Measurements from ENCODE around the gene DPP6.
A peak's percentile ranks its signal among the peaks of the same experiment; 100 is the strongest.

The DPP6 gene

GRCh38 chr7:154905146-154905545, 852.9 kb downstream of the DPP6 start:
- no peak for DNase-seq

GRCh38 chr7:154905615-154906014, 853.4 kb downstream of the DPP6 start:
- DNase-seq, result no peak

DNA sequence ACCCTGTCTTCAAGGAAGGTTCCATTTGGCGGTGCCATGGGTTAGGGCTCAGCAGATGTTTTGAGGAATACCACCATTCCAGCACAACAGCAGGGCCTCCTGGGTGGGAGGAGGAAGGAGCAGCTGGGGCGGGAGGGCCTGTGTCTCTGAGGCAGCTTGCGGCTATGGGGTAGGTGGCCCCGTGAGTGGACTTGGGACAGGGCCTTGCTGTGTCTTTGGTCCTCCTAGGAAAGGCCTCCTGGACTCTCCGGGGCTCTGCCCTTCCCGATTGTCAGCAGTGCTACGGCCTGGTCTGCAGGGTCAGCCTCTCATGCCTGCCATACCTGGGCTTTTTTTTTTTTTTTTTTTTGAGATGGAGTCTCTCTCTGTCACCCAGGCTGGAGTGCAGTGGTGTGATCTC, 854.0 kb downstream of the DPP6 start:
- DNase-seq, result no peak

- no peak for DNase-seq
These were observed 854.6 kb downstream of the DPP6 start for GRCh38 chr7:154906736-154907355.

GRCh38 chr7:154907651-154908620, 855.7 kb downstream of the DPP6 start:
- DNase-seq, result no peak

- no peak for DNase-seq
These were observed 857.3 kb downstream of the DPP6 start for GRCh38 chr7:154909241-154910105.

GRCh38 chr7:154910125-154910524, 857.9 kb downstream of the DPP6 start:
- DNase-seq, result no peak

GRCh38 chr7:154910977-154911376, 858.8 kb downstream of the DPP6 start:
- DNase-seq, result no peak

GRCh38 chr7:154911411-154911810, 859.2 kb downstream of the DPP6 start:
- DNase-seq, result no peak

GRCh38 chr7:154911862-154912455, 859.8 kb downstream of the DPP6 start:
- DNase-seq, result no peak

GRCh38 chr7:154912871-154913637, 860.9 kb downstream of the DPP6 start:
- DNase-seq, result no peak

DNA sequence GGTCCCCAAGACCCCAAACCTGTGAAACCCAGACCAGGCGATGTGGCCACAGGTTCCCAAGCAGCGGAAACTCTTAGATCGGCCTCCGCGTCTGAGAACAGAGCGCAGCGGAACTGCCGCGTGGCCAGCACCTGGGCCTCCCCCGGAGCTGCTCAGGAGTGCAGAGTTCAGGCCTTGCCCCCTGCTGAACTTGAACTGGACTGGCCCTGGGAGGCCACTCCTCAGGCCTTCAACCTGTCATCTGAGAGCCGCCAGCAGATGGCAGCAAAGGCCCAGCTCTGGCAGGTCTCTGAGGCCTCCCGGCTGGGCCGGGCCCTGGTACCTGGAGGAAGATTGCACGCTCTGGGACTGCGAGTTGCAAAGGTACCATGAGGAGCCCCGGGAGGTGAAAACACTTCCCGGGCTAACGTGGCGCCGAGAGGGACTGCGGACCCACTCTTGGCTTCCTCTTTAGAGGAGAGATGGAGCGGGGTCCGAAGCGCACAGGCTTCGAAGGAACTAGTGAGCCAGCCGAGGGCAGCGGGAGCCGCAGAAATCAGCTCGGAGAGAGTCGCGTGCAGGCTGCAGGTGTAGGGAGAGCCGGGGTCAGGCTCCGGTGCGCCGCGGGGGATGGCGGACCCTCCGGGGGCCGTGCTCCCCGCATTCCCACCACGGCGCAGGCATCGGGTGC, 861.6 kb downstream of the DPP6 start:
- peak; percentile 20 for DNase-seq

- DNase-seq, result no peak
These were observed 862.3 kb downstream of the DPP6 start for GRCh38 chr7:154914308-154914995.

GRCh38 chr7:154914996-154915380, 862.8 kb downstream of the DPP6 start:
- DNase-seq, result no peak

DNA sequence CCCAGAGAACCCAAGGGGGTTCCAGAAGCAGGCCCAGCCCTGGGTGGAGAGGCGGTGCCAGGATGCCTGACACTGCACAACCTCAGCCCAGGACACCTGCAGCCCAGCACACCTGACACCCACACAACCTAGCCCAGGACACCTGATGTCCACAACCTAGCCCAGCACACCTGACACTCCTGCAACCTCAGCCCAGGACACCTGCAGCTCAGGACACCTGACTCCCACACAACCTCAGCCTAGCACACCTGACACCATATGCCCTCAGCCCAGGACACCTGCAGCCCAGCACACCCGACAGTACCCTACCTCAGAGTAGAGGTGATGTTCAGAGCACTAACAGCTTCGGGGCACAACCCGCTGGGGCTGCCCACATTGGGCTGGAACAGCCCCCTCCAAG, 863.4 kb downstream of the DPP6 start:
- no peak for DNase-seq

GRCh38 chr7:154916381-154916780, 864.2 kb downstream of the DPP6 start:
- no peak for DNase-seq

- DNase-seq, result no peak
These were observed 864.9 kb downstream of the DPP6 start for GRCh38 chr7:154916856-154917807.

- no peak for DNase-seq
These were observed 865.6 kb downstream of the DPP6 start for GRCh38 chr7:154917808-154918160.

- no peak for DNase-seq
These were observed 866.1 kb downstream of the DPP6 start for GRCh38 chr7:154918266-154918665.

- DNase-seq, result no peak
These were observed 866.5 kb downstream of the DPP6 start for GRCh38 chr7:154918741-154919140.
